ENCODE measurements around the gene MXD4. TPM values are rescaled to one million over a fixed set of nuclear protein-coding genes. Genes with fewer than 3 reads are reported as not detected.

The MXD4 gene
- total RNA-seq, 4 donors from 2014 or later = 38.8 to 86.4 (median 59.2) TPM

GRCh38 chr4:2220016-2220630 is 41.8 kb downstream of the MXD4 start:
- intact Hi-C loops (cut with DNase I) = loop anchor here (2.0 kb wide), 1 partner anchor 243 kb away; no protein-coding TSS in a partner anchor
- WGBS = 9% methylated on average over 10 of the region's 10 CpGs
- no peak overlapping the region for H3K4me3 ChIP-seq
- no peak for DNase-seq (ENCODE audit: extremely low spot score)
- peaks cover 0 to 20% (median 11%) of the 10 kb centered on the region in 4 donors for H3K36me3 ChIP-seq
- no peaks in the 10 kb centered on the region for H3K27me3 ChIP-seq
- H3K27ac ChIP-seq (replicated peaks in 1 of 4) = no peak overlapping the region
- no peaks in the 10 kb centered on the region for H3K9me3 ChIP-seq
- TF ChIP-seq EP300 (IDR thresholded peaks at IDR 0.05) = no peak
- TF ChIP-seq POLR2AphosphoS5 (IDR thresholded peaks at IDR 0.05) = no peak
- peak; percentile 72 to 82 (median 77) for TF ChIP-seq CTCF (IDR thresholded peaks at IDR 0.05)
- TF ChIP-seq POLR2A (IDR thresholded peaks at IDR 0.05; ENCODE audit: low read depth) = no peak
- peaks cover 0 to 9% (median 2%) of the 10 kb centered on the region in 4 donors for H3K4me1 ChIP-seq

- no peak for TF ChIP-seq POLR2A (IDR thresholded peaks at IDR 0.05; ENCODE audit: low read depth)
- no peak for TF ChIP-seq POLR2AphosphoS5 (IDR thresholded peaks at IDR 0.05)
- TF ChIP-seq CTCF (IDR thresholded peaks at IDR 0.05) = no peak
- no peak for TF ChIP-seq EP300 (IDR thresholded peaks at IDR 0.05)
- DNase-seq (ENCODE audit: extremely low spot score) = no peak
- H3K4me1 ChIP-seq = peaks cover 0 to 9% (median 2%) of the 10 kb centered on the region in 4 donors
- H3K27me3 ChIP-seq = no peaks in the 10 kb centered on the region
- no peaks in the 10 kb centered on the region for H3K9me3 ChIP-seq
- H3K36me3 ChIP-seq = peaks cover 0 to 17% (median 11%) of the 10 kb centered on the region in 4 donors
- intact Hi-C loops (cut with DNase I) = no loop called here
- WGBS = 89% methylated on average over 5 of the region's 6 CpGs
- no peak overlapping the region for H3K27ac ChIP-seq (replicated peaks in 1 of 4)
- H3K4me3 ChIP-seq = no peak overlapping the region
Measured at GRCh38 chr4:2219233-2219760, 42.6 kb downstream of the MXD4 start.

GRCh38 chr4:2218436-2218835 is 43.5 kb downstream of the MXD4 start:
- Histone ChIP-seq H3K4me1 (peaks cover 0 to 9% (median 2%) of the 10 kb centered on the region in 4 donors), H3K4me3 (no peak overlapping the region), H3K27ac (replicated peaks in 1 of 4) (no peak overlapping the region), H3K36me3 (peaks cover 0 to 13% (median 9%) of the 10 kb centered on the region in 4 donors), H3K27me3 (no peaks in the 10 kb centered on the region), H3K9me3 (no peaks in the 10 kb centered on the region)
- DNase-seq (ENCODE audit: extremely low spot score) = no peak
- 88% methylated on average over 1 of the region's 1 CpG for WGBS
- intact Hi-C loops (cut with DNase I) = no loop called here
- no peak for TF ChIP-seq POLR2AphosphoS5 (IDR thresholded peaks at IDR 0.05)
- TF ChIP-seq CTCF (IDR thresholded peaks at IDR 0.05) = no peak
- TF ChIP-seq EP300 (IDR thresholded peaks at IDR 0.05) = no peak
- no peak for TF ChIP-seq POLR2A (IDR thresholded peaks at IDR 0.05; ENCODE audit: low read depth)

GRCh38 chr4:2217726-2218125 is 44.2 kb downstream of the MXD4 start:
- Histone ChIP-seq H3K27me3 (no peaks in the 10 kb centered on the region), H3K9me3 (no peaks in the 10 kb centered on the region), H3K4me3 (no peak overlapping the region), H3K4me1 (peaks cover 0 to 9% (median 2%) of the 10 kb centered on the region in 4 donors), H3K27ac (replicated peaks in 1 of 4) (no peak overlapping the region), H3K36me3 (peaks cover 0 to 6% (median 3%) of the 10 kb centered on the region in 4 donors)
- DNase-seq (ENCODE audit: extremely low spot score) = no peak
- intact Hi-C loops (cut with DNase I) = no loop called here
- 78% methylated on average over 3 of the region's 3 CpGs for WGBS
- TF ChIP-seq POLR2AphosphoS5 (IDR thresholded peaks at IDR 0.05) (no peak), CTCF (IDR thresholded peaks at IDR 0.05) (no peak)

Measured in esophagus muscularis mucosa (tissue), 4 donors.